SKM-1 (cell line): ENCODE measurements around the gene BLVRA.
A peak's percentile ranks its signal among the peaks of the same experiment; 100 is the strongest.
"Not testable (repeated sequence)": the region's sequence is repeated elsewhere in the genome, so short reads cannot be mapped to it uniquely, and the experiment has no call there.

Experiments used
- DNase-seq: peaks from one replicate; lab custom pipeline; 2025; ENCODE audit not compliant: unreplicated experiment; lab: John Stamatoyannopoulos, UW

The BLVRA gene

GRCh38 chr7:43768887-43769272 is 10.4 kb downstream of the BLVRA start:
- no peak for DNase-seq

GRCh38 chr7:43769281-43769680 is 10.8 kb downstream of the BLVRA start:
- no peak for DNase-seq

DNA sequence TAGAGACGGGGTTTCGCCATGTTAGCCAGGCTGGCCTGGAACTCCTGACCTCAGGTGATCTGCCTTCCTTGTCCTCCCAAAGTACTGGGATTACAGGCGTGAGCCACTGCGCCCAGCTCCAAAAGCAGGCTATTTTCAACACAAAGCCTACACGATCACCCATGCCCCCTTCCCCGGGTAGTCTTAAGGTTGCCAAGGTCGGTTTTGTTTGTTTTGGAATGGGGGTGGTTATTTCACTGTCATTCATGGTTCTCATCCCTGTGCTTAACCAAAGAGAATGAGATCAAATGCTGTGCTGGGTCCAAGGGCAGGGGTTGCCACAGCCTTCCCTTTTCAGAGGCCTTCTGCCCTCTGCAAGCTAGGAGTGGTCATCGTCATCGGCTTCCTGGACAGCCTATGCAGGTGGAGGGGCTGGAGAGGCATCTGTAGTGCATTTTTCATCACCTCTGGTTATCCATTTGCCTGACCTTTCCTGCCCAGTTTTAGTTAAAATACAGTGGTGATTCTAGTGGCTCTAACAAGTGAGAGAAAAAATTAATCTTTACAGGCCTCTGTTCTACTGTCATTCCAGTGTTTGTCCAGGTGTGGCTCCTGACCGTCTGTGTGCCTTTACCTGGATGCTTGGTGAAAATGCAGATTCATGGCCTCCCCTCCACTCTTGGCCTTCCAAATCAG is 11.4 kb downstream of the BLVRA start:
- DNase-seq = no peak

DNA sequence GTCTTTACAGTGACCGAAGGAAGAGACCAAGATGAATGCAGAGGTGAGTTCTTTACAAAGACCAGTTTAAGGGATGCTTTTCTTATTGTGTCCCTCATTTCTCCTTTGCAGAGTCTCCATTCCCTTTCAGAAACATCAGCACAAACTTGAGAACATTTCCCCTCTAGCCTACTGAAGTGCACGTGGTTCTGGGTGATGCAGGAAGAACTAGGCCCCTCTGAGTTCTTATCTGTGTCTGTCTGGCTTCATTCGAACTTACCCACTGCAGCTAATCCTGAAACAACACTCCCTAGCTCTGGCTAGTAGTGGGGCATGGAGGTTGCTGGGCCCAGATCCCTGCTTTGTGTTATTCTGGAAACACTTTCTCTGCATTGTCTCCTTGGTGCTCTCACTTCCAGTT is 12.6 kb downstream of the BLVRA start:
- no peak for DNase-seq

DNA sequence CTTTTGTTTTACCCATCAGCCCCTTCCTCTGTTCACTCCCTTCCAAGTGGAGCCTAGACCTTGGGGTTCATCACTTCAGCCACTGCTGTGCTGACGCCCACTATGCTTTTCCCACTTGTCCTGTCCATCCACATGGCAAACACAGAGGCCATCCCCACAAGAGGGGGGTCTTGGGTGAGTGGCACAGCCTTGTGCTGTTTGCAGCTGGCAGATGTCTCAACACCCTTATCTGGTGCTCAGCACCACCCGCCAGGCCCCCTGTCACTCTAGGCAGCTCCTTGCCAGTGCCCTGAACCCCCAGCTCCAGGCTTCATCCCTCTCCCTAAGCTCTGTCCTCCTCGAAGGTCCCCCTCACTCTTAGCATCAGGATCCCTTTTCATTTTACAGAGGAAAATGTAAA is 13.1 kb downstream of the BLVRA start:
- no peak for DNase-seq

- not testable (repeated sequence) for DNase-seq
These were observed 14.8 kb downstream of the BLVRA start for GRCh38 chr7:43773268-43773667.

- not testable (repeated sequence) for DNase-seq
These were observed 16.8 kb downstream of the BLVRA start for GRCh38 chr7:43775255-43775654.

DNA sequence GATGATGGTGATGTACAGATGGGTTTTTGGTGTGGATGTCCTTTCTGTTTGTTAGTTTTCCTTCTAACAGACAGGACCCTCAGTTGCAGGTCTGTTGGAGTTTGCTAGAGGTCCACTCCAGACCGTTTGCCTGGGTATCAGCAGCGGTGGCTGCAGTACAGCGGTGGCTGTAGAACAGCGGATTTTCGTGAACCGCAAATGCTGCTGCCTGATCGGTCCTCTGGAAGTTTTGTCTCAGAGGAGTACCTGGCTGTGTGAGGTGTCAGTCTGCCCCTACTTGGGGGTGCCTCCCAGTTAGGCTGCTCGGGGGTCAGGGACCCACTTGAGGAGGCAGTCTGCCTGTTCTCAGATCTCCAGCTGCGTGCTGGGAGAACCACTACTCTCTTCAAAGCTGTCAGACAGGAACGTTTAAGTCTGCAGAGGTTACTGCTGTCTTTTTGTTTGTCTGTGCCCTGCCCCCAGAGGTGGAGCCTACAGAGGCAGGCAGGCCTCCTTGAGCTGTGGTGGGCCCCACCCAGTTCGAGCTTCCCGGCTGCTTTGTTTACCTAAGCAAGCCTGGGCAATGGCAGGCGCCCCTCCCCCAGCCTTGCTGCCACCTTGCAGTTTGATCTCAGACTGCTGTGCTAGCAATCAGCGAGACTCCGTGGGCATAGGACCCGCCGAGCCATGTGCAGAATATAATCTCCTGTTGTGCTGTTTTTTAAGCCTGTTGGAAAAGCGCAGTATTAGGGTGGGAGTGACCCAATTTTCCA is 20.0 kb downstream of the BLVRA start:
- DNase-seq = not testable (repeated sequence)

DNA sequence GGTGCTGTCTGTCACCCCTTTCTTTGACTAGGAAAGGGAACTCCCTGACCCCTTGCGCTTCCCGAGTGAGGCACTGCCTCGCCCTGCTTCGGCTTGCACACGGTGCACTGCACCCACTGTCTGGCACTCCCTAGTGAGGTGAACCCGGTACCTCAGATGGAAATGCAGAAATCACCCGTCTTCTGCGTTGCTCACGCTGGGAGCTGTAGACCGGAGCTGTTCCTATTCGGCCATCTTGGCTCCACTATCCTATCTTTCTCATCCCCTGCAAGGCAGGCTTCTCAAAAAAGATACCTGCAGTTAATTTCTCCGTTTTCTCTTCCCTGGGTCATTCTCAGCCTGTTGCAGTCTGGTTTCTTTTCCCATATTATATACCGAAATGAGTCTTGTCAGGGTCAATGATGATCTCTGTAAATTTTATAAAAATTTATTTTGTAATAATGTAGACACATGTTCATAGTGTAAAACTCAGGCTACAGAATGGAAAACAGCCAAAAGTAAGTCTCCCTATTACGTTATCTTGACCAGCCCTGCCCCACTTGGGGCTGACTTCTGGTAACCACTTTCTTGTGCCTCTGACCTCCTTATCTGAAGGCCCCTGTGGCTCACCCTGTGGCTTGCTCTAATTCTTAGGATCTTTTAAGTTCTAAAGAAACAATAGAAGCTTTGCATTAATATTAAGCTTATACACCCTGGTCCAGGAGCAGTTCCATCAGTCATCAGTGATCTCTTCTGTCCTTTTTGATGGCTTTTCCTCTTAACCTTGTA is 20.7 kb downstream of the BLVRA start:
- no peak for DNase-seq

GRCh38 chr7:43781726-43782607 is 23.5 kb downstream of the BLVRA start:
- no peak for DNase-seq

GRCh38 chr7:43782768-43783555 is 24.5 kb downstream of the BLVRA start:
- DNase-seq = no peak

DNA sequence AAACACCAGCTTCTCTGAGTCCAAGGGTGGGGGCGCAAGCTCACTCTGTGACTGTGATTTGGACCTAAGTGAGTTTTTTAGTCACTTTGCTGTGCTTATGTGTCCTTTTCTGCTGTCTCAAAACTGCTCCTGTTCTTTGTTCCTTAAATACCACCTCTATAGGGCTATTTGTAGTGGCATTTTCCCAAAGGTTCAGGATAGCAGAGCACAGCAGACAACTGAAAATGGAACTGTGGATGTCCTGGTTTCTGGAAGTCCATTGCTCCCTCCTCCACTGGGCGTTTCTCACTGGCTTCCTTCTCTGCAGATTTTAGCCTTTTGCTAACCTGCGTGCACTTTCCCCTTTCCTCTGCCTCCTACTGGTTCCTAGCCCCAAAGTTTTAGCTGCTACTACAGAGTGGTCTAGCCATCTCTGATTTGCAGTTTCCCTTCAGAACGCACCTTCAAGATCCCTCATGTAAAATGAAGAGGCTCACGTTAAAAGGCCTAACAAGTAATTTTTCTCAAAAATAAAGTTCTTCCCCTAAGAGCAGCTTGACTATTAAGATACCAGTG is 25.6 kb downstream of the BLVRA start:
- DNase-seq = no peak

DNA sequence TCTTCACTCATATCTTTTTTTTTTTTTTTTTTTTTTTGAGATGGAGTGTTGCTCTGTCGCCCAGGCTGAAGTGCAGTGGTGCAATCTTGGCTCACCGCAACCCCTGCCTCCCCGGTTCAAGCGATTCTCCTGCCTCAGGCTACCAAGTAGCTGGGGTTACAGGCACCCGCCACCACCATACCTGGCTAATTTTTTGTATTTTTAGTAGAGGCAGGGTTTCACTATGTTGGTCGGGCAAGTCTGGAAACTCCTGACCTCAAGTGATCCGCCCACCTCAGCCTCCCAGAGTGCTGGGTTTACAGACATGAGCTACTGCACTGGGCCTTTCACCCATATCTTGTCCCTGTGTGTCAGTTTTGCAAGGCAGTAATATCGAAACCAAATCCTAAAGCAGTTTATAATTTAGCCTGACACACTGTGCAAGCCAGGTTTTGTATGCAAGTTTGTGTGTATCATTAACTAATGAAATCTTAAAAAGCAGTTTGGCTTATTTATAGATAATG is 26.2 kb downstream of the BLVRA start:
- not testable (repeated sequence) for DNase-seq

- no peak for DNase-seq
These were observed 26.9 kb downstream of the BLVRA start for GRCh38 chr7:43785420-43785819.

DNA sequence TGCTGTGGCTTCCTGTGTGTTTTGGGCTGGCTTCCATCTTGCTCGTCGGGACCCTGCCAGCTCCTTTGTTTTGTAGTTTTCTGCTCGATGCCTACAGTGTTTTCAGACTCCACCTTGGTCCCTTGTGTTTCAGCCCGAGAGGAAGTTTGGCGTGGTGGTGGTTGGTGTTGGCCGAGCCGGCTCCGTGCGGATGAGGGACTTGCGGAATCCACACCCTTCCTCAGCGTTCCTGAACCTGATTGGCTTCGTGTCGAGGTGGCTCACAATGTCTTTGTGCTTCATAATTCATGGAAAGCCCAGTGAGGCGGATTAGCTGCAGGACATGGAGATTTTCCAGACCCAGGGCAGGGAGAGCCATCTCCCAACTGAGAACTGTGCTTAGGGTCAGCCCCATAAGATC is 29.3 kb downstream of the BLVRA start:
- no peak for DNase-seq

- DNase-seq = no peak
These were observed 31.5 kb downstream of the BLVRA start for GRCh38 chr7:43790006-43790405.

DNA sequence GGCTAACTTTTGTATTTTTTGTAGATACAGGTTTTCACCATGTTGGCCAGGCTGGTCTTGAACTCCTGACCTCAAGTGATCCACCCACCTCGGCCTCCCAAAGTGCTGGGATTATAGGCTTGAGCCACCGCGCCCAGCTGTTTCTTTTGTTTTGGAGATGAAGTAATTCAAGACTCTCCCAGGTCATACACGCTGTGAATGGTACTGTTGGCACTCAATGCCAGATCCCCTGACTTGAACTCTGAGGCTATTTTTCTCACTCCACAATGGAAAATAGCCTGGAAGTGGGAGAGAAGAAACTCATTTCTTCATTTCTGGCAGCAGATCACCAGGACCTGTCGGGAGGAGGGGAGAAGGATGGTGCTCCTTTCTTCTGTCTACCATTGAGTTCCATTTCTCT is 32.4 kb downstream of the BLVRA start:
- DNase-seq = no peak

DNA sequence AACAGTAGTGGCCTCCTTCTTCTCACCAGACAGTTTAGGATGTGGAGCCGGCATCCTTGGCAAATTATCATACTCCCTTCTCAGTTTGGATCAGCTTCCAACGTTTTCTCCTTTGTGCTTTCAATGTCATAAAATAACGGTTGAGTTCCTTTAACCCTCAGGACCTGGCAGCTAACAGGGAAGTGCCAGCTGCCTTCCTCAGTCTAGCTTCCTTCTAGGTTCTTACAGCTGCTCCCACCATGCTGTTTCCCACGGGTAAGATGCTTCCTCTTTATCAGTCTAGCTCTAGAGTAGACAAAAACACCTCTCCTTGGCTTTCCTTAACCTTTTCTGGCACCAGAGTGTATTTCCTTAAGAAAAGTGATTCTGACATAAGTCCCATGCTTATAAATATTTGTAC is 33.2 kb downstream of the BLVRA start:
- DNase-seq = peak; percentile 43

GRCh38 chr7:43792471-43793150 is 34.1 kb downstream of the BLVRA start:
- no peak for DNase-seq
